Uterus (tissue), 4 donors: ENCODE data around the gene EOMES. TPM values are rescaled to one million over a fixed set of nuclear protein-coding genes. Genes with fewer than 3 reads are reported as not detected.

Experiments used
- DNase-seq, 2 donors: peaks; one replicate each; pipeline ENCODE4 v3.0.0-alpha.2; 2019 to 2020
- H3K27ac ChIP-seq, 2 donors: fragments of 200-600 bp; sonication (generic); 1 replicate in 1 of 2; 2 replicates in 1 of 2; pipeline ENCODE4 v1.5.1; 2016 to 2018
- H3K27me3 ChIP-seq, 2 donors: fragments of 200-600 bp; sonication (generic); one replicate each; pipeline ENCODE4 v1.5.1; 2018 to 2019; ENCODE audit warnings: control low read depth in 1 of 2
- H3K36me3 ChIP-seq, 2 donors: fragments of 200-600 bp; sonication (generic); one replicate each; pipeline ENCODE4 v1.5.1; 2019; ENCODE audit warnings: control low read depth in 1 of 2
- H3K4me1 ChIP-seq, 2 donors: fragments of 200-600 bp; sonication (generic); one replicate each; pipeline ENCODE4 v1.5.1; 2018 to 2019; ENCODE audit warnings: control low read depth in 1 of 2
- H3K4me3 ChIP-seq, 2 donors: fragments of 200-600 bp; sonication (generic); 1 replicate in 1 of 2; 2 replicates in 1 of 2; pipeline ENCODE4 v1.5.1; 2018 to 2019; ENCODE audit warnings: mild to moderate bottlenecking in 1 of 2
- H3K9me3 ChIP-seq, 2 donors: fragments of 200-600 bp; sonication (generic); one replicate each; pipeline ENCODE4 v1.5.1; 2019; ENCODE audit warnings: control low read depth in 1 of 2
- CTCF ChIP-seq, 4 experiments: fragments of 200-600 bp in 2 of 4; fragments of 450-650 bp in 2 of 4; sonication (generic) in 2 of 4; IDR thresholded peaks; one replicate each; pipeline ENCODE4 v1.5.1; 2016 to 2019; ENCODE audit warnings: antibody characterized with exemption in 4 of 4, mild to moderate bottlenecking in 2 of 4, moderate library complexity in 1 of 4
- POLR2A ChIP-seq, 2 donors: fragments of 450-650 bp; IDR thresholded peaks; one replicate each; pipeline ENCODE4 v1.6.1; 2016; ENCODE audit warnings: antibody characterized with exemption in 2 of 2, mild to moderate bottlenecking in 1 of 2, moderate library complexity in 1 of 2
- intact Hi-C: fragments of 100-400 bp; cut with DNase I; formaldehyde crosslinking; loops from one replicate; pipeline ENCODE4 v1.15.1; 2023; ENCODE audit warnings: low total_unique reads
- total RNA-seq, 4 donors: library from RNA; depleted of rRNA in 3 of 4; stranded (reverse); fragments of >200 nt in 3 of 4; gene quantifications; one replicate each; pipeline versions ENCODE4 v1.1.0 to v1.2.4, GENCODE V29; 2014 to 2023
- donor health status: DM: yes; HTN: yes; CAD: no.

The EOMES gene
- total RNA-seq, 4 donors from 2014 or later, result 0.62 to 0.82 TPM; not detected in 2

- H3K36me3 ChIP-seq, result no peaks in the 10 kb centered on the region
- TF ChIP-seq CTCF (IDR thresholded peaks at IDR 0.05) (no peak), POLR2A (IDR thresholded peaks at IDR 0.05) (no peak)
- no peak for DNase-seq
- intact Hi-C loops, result no loop called here
- H3K27ac ChIP-seq, result no peak overlapping the region
- no peak overlapping the region for H3K4me3 ChIP-seq
- peaks cover 4 to 23% of the 10 kb centered on the region in 2 donors for H3K27me3 ChIP-seq
- no peaks in the 10 kb centered on the region for H3K9me3 ChIP-seq
- peaks cover 0 to 6% of the 10 kb centered on the region in 2 donors for H3K4me1 ChIP-seq
These were observed 5.8 kb downstream of the EOMES start for GRCh38 chr3:27716309-27716708.

GRCh38 chr3:27715863-27716262 is 6.3 kb downstream of the EOMES start:
- Histone ChIP-seq H3K36me3 (no peaks in the 10 kb centered on the region), H3K27ac (no peak overlapping the region)
- intact Hi-C loops, result no loop called here

GRCh38 chr3:27715454-27715806 is 6.7 kb downstream of the EOMES start:
- no peaks in the 10 kb centered on the region for H3K9me3 ChIP-seq
- H3K4me1 ChIP-seq, result no peaks in the 10 kb centered on the region
- no peak for TF ChIP-seq CTCF (IDR thresholded peaks at IDR 0.05)
- TF ChIP-seq POLR2A (IDR thresholded peaks at IDR 0.05), result no peak
- H3K4me3 ChIP-seq, result no peak overlapping the region
- H3K27ac ChIP-seq, result no peak overlapping the region
- no peak for DNase-seq
- no peaks in the 10 kb centered on the region for H3K36me3 ChIP-seq
- intact Hi-C loops, result no loop called here
- H3K27me3 ChIP-seq, result peaks cover 4 to 15% of the 10 kb centered on the region in 2 donors

More at GRCh38 chr3:27715863-27716262, 6.3 kb downstream of the EOMES start:
- H3K9me3 ChIP-seq, result no peaks in the 10 kb centered on the region
- peaks cover 0 to 1% of the 10 kb centered on the region in 2 donors for H3K4me1 ChIP-seq
- no peak overlapping the region for H3K4me3 ChIP-seq
- peaks cover 4 to 18% of the 10 kb centered on the region in 2 donors for H3K27me3 ChIP-seq
- TF ChIP-seq POLR2A (IDR thresholded peaks at IDR 0.05), result no peak
- TF ChIP-seq CTCF (IDR thresholded peaks at IDR 0.05), result no peak
- no peak for DNase-seq

GRCh38 chr3:27714692-27715453 is 7.2 kb downstream of the EOMES start:
- TF ChIP-seq CTCF (IDR thresholded peaks at IDR 0.05) (no peak), POLR2A (IDR thresholded peaks at IDR 0.05) (no peak)
- Histone ChIP-seq H3K4me3 (no peak overlapping the region), H3K9me3 (no peaks in the 10 kb centered on the region), H3K36me3 (no peaks in the 10 kb centered on the region), H3K27me3 (peaks cover 4 to 15% of the 10 kb centered on the region in 2 donors), H3K27ac (no peak overlapping the region), H3K4me1 (no peaks in the 10 kb centered on the region)
- intact Hi-C loops, result no loop called here
- DNase-seq, result no peak

GRCh38 chr3:27714146-27714526 is 8.0 kb downstream of the EOMES start:
- intact Hi-C loops, result no loop called here
- no peak for DNase-seq
- Histone ChIP-seq H3K4me1 (no peaks in the 10 kb centered on the region), H3K27ac (no peak overlapping the region), H3K9me3 (no peaks in the 10 kb centered on the region), H3K36me3 (no peaks in the 10 kb centered on the region), H3K4me3 (peak overlapping the region in 1 of 2 donors; percentile 34), H3K27me3 (peaks cover 4 to 15% of the 10 kb centered on the region in 2 donors)
- TF ChIP-seq CTCF (IDR thresholded peaks at IDR 0.05) (no peak), POLR2A (IDR thresholded peaks at IDR 0.05) (no peak)
